HEK293T (cell line): Measurements from ENCODE around the gene DSG4.

Experiments
- CTCF ChIA-PET: fragments of 350-600 bp; formaldehyde crosslinking; extraction: SDS; loops from one replicate; lab custom pipeline; 2021; ENCODE audit warnings: antibody characterized with exemption, inconsistent platforms; lab: Yijun Ruan, JAX
- POLR2A ChIA-PET: fragments of 350-600 bp; formaldehyde crosslinking; extraction: SDS; loops from one replicate; lab custom pipeline; 2020; ENCODE audit warnings: antibody characterized with exemption, inconsistent platforms; lab: Yijun Ruan, JAX
- DNase-seq: peaks from one replicate; pipeline ENCODE4 v3.0.0; 2012; ENCODE audit warnings: mixed read lengths; ENCODE audit errors: extremely low spot score
- ARNT ChIP-seq: fragments of 450-650 bp; IDR thresholded peaks from 2 replicates; pipeline ENCODE4 v1.6.1; 2017; ENCODE audit warnings: mild to moderate bottlenecking
- BHLHE40 ChIP-seq: fragments of 450-650 bp; IDR thresholded peaks from 2 replicates; pipeline ENCODE4 v1.6.1; 2016; ENCODE audit warnings: mild to moderate bottlenecking, moderate library complexity, borderline replicate concordance
- CTBP1 ChIP-seq: fragments of 450-650 bp; IDR thresholded peaks from 2 replicates; pipeline ENCODE4 v1.6.1; 2016; ENCODE audit warnings: borderline replicate concordance
- ELF4 ChIP-seq: fragments of 450-650 bp; IDR thresholded peaks from 2 replicates; pipeline ENCODE4 v1.6.1; 2017; ENCODE audit warnings: antibody characterized with exemption
- FOXA1 ChIP-seq: fragments of 450-650 bp; IDR thresholded peaks from 2 replicates; pipeline ENCODE4 v1.6.1; 2016; ENCODE audit warnings: mild to moderate bottlenecking
- FOXK2 ChIP-seq: fragments of 450-650 bp; IDR thresholded peaks from 2 replicates; pipeline ENCODE4 v1.6.1; 2016; ENCODE audit warnings: mild to moderate bottlenecking
- FOXM1 ChIP-seq: fragments of 450-650 bp; IDR thresholded peaks from 2 replicates; pipeline ENCODE4 v1.6.1; 2017; ENCODE audit warnings: mild to moderate bottlenecking, borderline replicate concordance
- HDGF ChIP-seq: fragments of 450-650 bp; IDR thresholded peaks from 2 replicates; pipeline ENCODE4 v1.6.1; 2017; ENCODE audit warnings: antibody characterized with exemption, borderline replicate concordance
- L3MBTL2 ChIP-seq: fragments of 450-650 bp; conservative IDR thresholded peaks from 2 replicates; pipeline ENCODE4 v1.6.1; 2016; ENCODE audit warnings: mild to moderate bottlenecking
- LEF1 ChIP-seq: fragments of 450-650 bp; IDR thresholded peaks from 2 replicates; pipeline ENCODE4 v1.6.1; 2017; ENCODE audit warnings: mild to moderate bottlenecking, borderline replicate concordance
- NFRKB ChIP-seq: fragments of 450-650 bp; IDR thresholded peaks from 2 replicates; pipeline ENCODE4 v1.6.1; 2016; ENCODE audit warnings: mild to moderate bottlenecking, moderate library complexity
- SP1 ChIP-seq: fragments of 450-650 bp; IDR thresholded peaks from 2 replicates; pipeline ENCODE4 v1.6.1; 2017
- SUZ12 ChIP-seq: fragments of 450-650 bp; IDR thresholded peaks from 2 replicates; pipeline ENCODE4 v1.6.1; 2016; ENCODE audit warnings: mild to moderate bottlenecking
- TARDBP ChIP-seq: fragments of 450-650 bp; IDR thresholded peaks from 2 replicates; pipeline ENCODE4 v1.6.1; 2016
- ZNF384 ChIP-seq: fragments of 450-650 bp; IDR thresholded peaks from 2 replicates; pipeline ENCODE4 v1.6.1; 2016
- TF ChIP-seq, protein P1 (sequence below): fragments of 450-650 bp; IDR thresholded peaks from 2 replicates; pipeline ENCODE4 v1.6.1; 2016

Gene DSG4

DNA sequence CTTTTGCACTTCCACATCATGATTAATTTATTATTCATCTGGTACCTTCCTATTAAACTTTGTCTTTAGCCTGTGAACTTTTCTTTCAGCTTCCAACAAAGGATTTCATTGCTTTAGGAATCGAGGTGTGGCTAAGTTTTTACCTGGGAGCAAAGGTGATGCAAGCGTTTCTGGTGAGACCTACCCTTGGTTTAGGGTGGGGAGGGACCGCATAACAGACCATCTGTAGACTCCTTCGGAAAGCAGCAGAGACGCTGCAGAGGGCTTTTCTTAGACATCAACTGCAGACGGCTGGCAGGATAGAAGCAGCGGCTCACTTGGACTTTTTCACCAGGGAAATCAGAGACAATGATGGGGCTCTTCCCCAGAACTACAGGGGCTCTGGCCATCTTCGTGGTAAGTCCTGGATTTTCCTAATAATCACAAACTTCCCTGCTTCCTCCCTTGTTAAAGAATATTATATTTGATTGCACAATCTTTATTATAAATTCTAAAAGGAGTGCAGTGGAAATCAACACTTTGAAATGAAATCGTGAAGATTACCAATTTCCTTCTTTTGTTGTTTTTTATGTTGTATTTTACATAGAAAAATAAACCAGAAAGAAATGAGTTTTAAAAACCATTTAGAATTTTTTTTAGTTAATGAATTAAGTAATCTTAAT, 71.1 kb downstream of the DSG4 start, which contains the start of gene DSG3:
Gene DSG3 (plus strand): TSS at position 212 of the 662 bp plus-strand sequence. CDS start 137 bp downstream, at position 349.
- DNase-seq = peak; percentile 22
- POLR2A ChIA-PET = no interaction called here
- CTCF ChIA-PET = no interaction called here
- TF ChIP-seq BHLHE40 (no peak), FOXK2 (no peak), FOXM1 (no peak), FOXA1 (no peak), ZNF384 (no peak), HDGF (no peak), LEF1 (no peak), NFRKB (no peak), L3MBTL2 (no peak), ELF4 (no peak), SP1 (no peak), TARDBP (no peak), SUZ12 (no peak), CTBP1 (no peak)
- TF ChIP-seq, protein P1, sequence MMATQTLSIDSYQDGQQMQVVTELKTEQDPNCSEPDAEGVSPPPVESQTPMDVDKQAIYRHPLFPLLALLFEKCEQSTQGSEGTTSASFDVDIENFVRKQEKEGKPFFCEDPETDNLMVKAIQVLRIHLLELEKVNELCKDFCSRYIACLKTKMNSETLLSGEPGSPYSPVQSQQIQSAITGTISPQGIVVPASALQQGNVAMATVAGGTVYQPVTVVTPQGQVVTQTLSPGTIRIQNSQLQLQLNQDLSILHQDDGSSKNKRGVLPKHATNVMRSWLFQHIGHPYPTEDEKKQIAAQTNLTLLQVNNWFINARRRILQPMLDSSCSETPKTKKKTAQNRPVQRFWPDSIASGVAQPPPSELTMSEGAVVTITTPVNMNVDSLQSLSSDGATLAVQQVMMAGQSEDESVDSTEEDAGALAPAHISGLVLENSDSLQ = no peak

DNA sequence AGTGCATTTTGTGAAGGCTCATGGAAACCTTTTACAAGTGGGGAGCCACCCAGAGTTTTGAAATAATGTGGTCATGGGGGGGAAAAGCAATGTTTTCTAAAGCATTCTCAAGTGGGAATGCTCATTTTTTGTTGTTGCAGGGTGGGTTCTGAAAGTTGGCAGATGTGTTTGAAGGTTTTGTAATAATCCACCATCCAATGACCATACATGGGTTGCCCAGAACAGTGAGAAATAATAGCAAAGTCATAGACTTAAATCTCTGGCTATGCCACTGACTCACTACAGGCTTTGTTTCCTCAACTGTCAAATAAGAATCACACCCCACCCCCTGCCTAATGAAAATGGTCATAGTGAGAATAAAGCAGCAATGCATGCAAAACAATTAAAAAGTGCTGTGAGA, 73.8 kb downstream of the DSG4 start:
- ChIA-PET CTCF (no interaction called here), POLR2A (no interaction called here)
- DNase-seq = no peak
- TF ChIP-seq ZNF384 = no peak
- TF ChIP-seq L3MBTL2 = no peak
- TF ChIP-seq, protein P1 = no peak
- TF ChIP-seq BHLHE40 = no peak
- no peak for TF ChIP-seq CTBP1
- TF ChIP-seq FOXA1 = no peak
- no peak for TF ChIP-seq FOXK2
- TF ChIP-seq HDGF = no peak
- no peak for TF ChIP-seq ARNT
- no peak for TF ChIP-seq NFRKB
- TF ChIP-seq TARDBP = no peak
- TF ChIP-seq SP1 = no peak
- TF ChIP-seq SUZ12 = no peak
- TF ChIP-seq ELF4 = no peak
- TF ChIP-seq LEF1 = no peak
- no peak for TF ChIP-seq FOXM1

DNA sequence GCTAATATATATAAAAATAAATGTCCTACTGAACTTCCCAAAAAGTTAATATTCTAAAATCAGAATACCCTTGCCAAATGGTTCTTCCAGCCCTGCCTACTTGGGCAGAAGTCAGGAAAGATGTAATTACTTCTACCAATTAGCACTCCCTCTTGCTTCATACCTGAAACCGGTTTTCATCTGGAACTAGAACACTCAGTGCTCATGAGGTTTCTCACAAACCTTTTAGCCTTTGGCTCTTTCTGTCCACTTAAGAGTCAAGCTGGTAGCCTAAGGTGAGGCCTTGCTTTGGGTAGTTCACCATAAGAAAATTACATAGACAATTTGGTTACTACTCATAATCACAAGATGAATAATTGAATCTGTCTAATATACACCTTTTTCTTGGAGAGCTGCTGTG, 75.0 kb downstream of the DSG4 start:
- CTCF ChIA-PET = no interaction called here
- TF ChIP-seq SP1 (no peak), L3MBTL2 (no peak), BHLHE40 (no peak), CTBP1 (no peak), ZNF384 (no peak), NFRKB (no peak)
- TF ChIP-seq, protein P1 = no peak
- POLR2A ChIA-PET = no interaction called here
- DNase-seq = no peak

DNA sequence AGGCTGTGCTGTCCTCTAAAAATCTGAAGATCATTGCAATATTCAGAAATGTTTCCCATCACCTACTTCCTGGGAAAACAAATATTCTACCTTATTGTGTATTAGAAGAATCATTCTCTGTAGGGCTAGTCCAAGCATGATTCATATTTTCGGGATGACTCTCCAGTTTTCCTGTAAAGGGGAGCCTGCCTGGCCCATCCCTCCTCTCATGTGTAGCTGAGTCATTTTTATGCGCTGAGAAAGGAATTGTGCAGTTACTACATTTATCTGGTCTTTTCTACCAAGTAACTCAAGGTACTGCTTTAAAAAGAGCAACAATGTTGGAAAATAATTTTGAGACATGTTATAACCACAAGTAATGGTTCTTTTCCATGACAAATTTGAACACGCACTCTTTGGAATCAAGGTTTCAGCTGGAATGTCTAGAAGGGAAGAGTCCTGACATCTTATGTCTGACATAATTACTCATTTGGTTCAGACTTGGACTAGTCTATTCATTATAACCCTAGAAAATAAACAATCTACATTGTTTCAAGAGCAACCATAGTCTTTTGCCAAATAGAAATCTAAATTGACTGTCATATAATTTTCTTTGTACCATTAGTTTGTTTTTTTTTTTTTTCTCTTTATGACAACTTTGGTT, 77.6 kb downstream of the DSG4 start:
- TF ChIP-seq LEF1 = no peak
- no peak for TF ChIP-seq HDGF
- no peak for TF ChIP-seq BHLHE40
- no peak for TF ChIP-seq SUZ12
- TF ChIP-seq L3MBTL2 = no peak
- no peak for TF ChIP-seq TARDBP
- TF ChIP-seq FOXM1 = no peak
- TF ChIP-seq, protein P1 = no peak
- TF ChIP-seq SP1 = no peak
- TF ChIP-seq NFRKB = no peak
- TF ChIP-seq FOXA1 = no peak
- no peak for TF ChIP-seq ARNT
- no peak for TF ChIP-seq FOXK2
- CTCF ChIA-PET = interaction anchor here (0.7 kb wide), 1 partner anchor 72 kb away, joined by 4 read pairs; no protein-coding TSS in a partner anchor
- DNase-seq = no peak
- POLR2A ChIA-PET = no interaction called here
